Inflammatory macrophage treated with lipopolysaccharide for 4 hours (primary cell): ENCODE data around the gene OR4Q2.
"Not testable (repeated sequence)": the region's sequence is repeated elsewhere in the genome, so short reads cannot be mapped to it uniquely, and the experiment has no call there.

ENCODE experiments used
- DNase-seq: peaks from one replicate; pipeline ENCODE4 v3.0.0-alpha.2; 2020

OR4Q2 gene

DNA sequence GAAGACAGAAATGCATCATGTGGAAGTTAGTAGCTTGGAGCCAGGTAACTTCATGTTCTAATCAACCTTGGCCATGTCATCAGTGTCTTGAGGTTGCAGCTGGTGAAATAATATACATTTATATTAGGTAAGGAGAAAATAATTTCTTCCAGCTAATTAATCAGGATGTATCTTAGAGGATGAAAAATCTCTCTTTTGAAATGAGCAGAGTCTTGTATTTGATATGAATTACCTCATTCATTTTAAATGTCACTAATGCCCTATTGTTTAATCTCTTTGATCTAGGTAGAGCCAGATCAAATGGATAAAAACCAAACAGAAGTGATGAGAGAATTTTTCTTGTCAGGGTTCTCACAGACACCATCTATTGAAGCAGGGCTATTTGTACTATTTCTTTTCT lies at the start of gene OR4Q2:
OR4Q2 (plus strand) TSS at position 301 of the 400 bp plus-strand sequence.
- DNase-seq: no peak

DNA sequence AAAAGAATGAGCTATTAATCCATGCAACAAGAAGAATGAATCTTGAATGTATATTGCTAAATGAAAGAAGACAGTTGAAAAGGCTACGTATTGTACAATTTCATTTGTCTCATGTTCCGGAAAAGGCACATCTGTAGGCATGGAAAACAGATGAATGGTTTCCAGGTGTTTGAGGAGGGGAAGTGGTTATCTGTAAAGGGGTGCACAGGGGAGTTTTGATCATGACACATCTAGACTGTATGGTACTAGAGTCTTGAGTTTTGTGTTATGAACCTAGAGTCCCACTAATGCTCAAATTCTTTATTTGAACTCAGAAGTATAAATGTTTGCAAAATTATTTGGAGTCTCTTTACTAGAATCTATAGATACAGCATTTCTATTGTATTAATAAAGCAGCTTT lies 32.2 kb upstream of the OR4Q2 start:
- not testable (repeated sequence) for DNase-seq

DNA sequence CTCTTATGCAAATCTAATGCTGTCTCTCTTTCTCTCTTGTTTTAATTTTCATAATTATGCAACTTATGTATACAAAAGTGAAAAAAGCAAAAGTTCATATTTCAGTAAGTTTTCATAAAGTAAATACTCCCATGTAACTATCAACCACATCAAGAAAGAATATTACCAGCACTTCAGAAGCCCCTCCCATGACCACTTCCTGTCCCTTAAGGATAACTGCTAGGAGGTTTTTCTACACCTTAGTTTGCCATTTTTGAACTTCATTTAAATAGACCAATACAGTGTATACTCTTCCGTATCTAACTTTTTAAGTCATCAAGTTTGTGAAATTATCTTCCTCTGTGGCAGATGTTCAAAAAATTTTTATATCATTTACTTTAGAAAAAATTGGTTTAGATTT lies 27.1 kb upstream of the OR4Q2 start:
- DNase-seq: no peak

DNA sequence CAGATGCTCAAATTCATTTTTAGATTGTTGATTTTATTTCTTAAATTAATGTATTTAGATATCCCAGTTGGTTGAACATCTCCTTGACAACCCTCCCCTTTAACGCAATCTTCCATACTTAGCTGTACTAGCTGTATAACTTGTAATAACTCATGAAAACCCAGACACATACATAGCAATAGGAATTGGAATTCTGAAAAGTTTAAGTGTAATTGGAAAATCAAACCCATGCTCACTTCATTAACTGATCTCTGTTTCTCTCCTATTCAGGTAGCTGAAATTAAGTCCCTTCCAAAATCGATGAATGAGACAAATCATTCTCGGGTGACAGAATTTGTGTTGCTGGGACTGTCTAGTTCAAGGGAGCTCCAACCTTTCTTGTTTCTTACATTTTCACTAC lies 26.7 kb upstream of the OR4Q2 start, which contains the start of gene OR4K15:
OR4K15 (plus strand) TSS at position 301 of the 400 bp plus-strand sequence; CDS start at position 301, 0 bp downstream.
- DNase-seq: no peak

DNA sequence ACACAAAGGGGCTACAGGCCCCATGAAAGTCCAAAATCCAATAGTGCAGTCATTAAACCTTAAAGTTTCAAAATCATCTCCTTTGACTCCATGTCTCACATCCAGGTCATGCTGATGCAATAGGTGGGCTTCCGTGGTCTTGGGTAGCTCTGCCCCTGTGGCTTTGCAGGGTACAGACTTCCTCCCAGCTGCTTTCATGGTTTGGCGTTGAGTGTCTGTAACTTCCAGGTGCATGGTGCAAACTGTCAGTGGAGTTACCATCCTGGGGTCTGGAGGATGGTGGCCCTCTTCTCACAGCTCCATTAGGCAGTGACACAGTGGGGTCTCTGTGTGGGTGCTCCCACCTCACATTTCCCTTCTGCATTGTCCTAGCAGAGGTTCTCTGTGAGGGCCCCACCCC lies 8.5 kb upstream of the OR4Q2 start:
- no peak for DNase-seq

DNA sequence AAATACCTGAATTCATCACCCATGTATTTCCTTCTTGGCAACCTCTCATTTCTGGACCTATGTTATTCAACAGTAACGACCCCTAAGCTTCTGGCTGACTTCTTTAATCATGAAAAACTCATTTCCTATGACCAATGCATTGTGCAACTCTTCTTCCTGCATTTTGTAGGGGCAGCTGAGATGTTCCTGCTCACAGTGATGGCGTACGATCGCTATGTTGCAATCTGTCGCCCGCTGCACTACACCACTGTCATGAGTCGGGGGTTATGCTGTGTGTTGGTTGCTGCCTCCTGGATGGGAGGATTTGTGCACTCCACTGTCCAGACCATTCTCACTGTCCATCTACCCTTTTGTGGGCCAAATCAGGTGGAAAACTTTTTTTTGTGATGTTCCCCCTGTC lies 356 bp downstream of the OR4Q2 start:
- DNase-seq: peak; percentile 56

DNA sequence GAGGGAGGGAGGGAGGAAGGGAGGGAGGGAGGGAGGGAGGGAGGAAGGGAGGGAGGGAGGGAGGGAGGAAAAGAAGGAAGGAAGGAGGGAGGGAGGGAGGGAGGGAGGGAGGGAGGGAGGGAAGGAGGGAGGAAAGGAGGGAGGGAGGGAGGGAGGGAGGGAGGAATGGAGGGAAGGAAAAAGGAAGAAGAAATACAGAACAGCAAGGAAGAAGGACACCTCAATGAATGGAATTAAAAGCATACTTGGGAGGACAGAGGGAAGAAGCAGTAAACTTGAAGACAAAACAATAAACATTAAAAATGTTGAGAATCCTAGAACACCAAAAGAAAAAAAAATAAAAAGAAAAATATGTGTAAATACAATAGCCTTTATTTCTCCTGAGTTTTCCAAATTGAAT lies 6.2 kb downstream of the OR4Q2 start:
- DNase-seq: no peak

DNA sequence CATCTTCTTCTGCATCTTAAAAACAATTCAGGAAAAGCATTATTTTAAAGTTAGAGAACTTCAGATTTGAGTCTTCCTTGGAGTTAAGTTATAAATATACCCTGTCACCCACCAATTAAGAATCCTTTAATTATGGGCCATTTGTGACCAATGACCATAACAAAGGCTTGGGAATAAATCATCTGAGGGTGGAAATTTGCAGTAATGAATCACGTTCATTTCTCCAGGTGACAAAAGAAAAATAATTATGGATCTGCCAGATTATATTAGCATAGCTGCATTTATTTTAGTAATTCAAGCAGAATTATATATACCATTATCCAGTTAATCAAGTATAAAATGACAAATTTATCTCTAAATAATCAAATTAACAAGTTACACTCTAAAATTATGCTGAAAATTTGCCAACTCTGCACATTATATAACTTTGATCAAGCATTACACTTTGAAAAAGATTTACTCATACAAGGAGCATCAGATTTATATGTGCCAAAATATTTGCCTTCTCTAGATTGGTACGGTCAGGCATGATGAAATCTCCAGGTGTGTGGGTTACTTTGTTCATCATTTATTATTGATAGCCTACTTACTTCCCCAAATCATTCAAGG lies 17.4 kb downstream of the OR4Q2 start, which contains the start of gene OR4K14:
OR4K14 (minus strand) TSS at position 51 of the 609 bp plus-strand sequence. CDS start 4,114 bp downstream, outside the sequence.
- DNase-seq: no peak

DNA sequence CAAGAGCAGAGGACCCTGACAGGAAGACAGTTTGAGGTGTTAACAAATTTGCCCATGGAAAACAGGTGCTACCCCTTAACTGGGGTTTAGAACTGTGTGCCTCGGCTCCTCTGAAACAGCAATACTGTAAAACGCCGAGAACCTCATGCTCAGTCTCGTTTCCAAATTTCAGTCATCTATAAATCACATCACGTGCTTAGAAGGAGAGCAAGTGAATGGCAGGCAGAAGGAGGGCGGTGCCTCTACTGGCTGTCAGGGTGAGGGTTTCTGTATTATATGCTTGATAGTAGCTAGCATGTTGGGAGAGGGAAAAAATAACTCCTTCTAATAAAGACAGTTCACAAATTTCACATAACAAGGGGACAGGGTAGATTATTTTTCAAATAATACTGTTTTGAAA lies 29.1 kb downstream of the OR4Q2 start:
- DNase-seq: no peak

DNA sequence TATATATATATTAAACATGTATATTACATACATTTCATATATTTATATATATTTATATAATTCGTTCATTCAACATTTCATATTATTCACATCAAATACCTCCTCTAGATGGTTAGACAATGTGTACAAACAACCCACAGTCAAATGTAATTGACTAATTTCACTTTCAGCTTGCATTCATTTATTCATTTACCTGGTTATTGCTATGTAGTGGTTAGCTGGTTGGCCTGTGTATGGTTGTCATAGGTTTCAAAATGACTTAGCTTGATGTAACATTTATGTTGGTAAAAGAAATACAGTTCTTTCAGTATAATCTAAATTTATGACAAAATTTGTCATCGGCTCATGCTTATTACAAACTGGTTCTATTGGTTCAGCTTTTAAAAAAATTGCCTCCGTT lies 33.5 kb downstream of the OR4Q2 start:
- DNase-seq: no peak

DNA sequence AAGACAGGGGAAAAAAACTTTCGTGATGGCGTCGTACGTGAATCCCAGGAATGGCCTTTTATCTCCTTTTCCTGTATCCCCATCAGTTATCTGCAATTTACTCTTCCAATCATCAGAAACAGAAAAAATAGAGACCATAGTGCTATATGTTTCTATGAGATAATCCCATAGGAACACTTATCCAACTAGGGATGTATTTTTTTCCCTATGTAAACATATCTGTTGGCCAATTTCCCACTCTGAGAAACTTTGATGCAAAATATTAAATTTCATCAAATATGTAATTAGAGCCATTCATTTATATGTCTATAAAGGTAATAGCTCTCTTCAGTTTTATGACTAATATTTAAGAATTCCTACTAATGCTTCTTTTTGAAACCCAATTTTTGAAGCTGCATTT lies 34.0 kb downstream of the OR4Q2 start, which contains the start of gene OR4K13:
OR4K13 (minus strand) TSS at position 101 of the 400 bp plus-strand sequence. CDS start 1,280 bp downstream, outside the sequence.
- no peak for DNase-seq

DNA sequence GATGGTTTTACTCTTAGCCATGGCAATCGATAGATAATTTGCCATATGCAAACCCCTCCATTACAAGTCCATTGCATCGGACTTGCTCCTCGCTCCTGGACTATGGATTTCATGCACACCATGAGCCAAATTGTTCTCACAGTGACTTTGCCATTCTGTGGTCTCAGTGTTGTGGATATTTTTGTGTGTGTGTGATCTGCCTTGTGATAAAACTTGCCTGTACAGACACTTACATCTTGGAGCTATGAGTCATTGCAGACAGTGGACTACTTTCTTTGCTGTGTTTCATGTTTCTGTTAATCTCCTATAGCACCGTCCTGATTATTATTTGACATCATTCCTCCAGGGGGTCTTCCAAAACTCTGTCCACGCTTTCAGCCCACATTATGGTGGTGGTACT lies 42.3 kb downstream of the OR4Q2 start:
- no peak for DNase-seq

DNA sequence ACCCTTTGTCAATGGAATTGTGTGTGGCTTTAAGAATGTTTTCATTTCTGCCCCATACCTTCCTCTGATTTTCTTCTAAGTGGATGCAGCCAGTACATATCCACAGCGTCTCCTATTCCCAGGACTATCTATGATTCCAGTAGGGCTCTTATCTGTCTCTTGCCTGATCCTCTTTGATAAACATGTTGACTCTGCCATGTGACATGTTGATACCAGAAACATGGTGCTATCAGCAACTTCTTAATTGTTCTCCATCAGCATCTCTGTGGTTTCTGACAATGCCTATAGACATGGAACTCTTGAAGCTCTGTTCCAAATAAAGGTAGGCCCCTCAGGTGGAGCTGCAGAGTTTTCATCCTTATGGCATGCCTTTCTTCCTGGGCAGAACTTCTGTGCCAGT lies 46.2 kb downstream of the OR4Q2 start:
- no peak for DNase-seq
